CD4-positive, alpha-beta T cell treated with Interleukin-2 at 100 ng/mL for 4 hours (primary cell): ENCODE results near the gene ASTL.

Experiments
- DNase-seq: peaks from one replicate; pipeline ENCODE4 v3.0.0-alpha.2; 2020; ENCODE audit warnings: low spot score

Gene ASTL

DNA sequence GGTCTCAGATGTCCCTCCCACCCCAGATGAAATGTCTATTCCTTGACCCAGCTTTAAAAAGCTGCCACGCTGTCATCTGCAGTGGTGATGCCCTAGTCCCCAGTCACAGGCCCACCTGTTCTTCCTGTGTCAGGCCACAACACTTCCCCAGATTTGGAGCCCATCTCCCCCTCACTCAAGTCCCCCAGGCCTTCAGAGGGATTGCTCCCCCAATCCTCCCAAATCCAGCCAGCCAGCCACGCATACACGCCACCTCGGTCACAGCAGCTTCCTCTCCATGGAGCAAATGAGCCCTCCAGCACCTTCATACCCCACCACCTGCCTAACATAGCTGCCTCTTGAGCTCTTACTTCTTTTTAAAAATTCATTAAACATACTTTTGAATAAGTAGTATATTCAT lies 7.8 kb downstream of the ASTL start:
- DNase-seq = no peak

DNA sequence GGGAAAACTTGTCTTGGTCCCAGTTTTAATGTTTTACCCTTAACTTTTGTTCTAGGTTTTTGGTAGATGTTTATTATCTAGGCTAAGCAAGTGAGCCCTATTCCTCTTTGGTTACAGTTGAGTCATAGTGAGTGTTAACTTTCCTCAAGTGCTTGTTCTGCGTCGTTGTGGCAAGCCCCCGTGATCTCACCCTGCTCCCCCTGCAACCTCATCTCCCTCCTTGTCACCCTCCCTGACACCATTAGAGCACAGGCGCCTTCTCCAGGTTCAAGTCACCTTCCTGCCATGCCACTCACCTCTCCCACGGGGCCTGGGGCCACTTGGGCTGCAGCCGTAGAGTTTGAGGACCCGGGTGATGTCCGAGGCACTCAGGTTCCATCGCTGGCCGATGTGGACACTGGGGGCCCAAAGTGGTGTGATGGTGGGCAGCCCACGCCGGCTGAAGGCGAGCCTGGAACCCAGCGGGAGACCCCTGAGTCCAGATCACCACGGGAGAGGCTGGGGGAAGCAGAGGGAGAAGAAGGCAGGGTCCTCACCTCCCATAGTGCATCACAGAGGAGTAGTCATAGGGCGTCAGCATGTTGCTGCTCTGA lies 8.7 kb downstream of the ASTL start:
- no peak for DNase-seq

DNA sequence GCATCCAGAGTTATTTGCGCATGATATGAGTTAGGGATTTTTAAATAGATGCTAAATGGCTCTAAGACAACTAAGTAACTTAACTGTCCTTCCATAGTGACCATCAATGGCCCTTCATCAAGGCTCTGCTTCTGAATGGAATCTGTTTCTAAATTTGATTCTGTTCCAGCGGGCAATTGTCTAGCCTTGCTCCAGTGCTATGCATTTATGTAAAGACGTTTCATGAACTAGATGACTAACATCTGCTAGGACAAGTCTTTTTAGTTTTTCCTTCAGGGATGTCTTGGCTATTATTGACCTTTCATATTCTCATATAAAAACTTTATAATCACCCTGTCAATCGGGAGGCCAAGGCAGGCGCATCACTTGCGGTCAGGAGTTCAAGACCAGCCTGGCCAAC lies 9.8 kb downstream of the ASTL start:
- no peak for DNase-seq

DNA sequence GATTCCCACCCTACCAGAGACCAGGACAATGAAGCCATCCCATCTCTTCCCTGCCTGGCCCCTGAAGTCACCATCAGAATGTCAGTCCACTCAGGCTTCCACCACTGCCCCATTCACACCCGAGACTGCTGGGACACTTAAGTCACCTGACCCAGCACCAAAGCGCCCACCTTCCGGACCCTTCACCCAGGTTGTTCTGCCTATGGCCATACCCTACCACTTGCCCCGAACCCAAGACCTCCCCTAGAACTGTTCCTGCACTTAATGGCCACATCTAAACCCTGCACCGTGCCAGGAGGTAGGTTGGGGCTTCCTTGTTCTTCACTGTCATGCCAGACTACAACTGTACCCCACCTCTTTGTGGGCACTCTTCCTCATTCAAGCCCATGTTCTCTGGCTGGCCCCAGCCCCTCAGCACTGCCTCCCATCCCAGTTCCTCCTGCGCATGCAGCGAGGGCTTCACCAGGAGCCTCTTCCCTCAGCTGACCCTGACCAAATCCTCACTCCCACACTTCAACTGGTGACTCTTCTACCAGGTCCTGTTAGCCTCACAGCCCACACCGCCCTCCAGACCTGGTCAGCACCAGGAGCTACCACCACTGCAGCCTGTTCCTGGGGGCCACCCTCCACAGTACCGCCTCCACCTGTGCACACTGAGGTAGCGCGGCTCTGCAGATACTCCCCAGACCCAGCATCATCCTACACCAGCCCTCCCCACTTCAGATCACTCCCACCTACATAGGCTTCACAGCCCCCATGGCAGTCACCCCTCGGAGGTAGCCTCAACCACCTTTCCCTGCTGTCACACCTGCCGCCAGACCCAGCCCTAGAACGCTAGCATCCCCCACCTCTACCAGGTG lies 13.7 kb downstream of the ASTL start:
- no peak for DNase-seq

DNA sequence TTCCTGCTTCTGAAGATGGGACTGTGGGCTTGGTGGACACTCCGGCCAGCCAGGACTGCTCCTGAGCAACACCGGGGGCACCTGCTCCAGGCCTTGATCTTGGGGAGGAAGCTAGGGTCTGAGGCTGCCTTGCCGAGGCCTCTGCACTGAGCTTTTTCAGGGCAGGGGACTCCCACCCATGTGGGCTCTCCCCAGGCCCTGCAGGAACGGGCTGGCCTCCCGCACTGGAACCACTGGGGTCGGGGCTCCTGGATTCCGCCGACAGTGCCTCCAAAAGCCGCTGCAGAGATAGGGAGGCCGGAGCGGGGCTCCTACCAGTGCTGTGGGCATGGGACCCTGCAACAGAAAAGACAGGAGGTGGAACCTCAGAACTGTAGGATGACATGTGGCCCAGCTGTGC lies 14.4 kb downstream of the ASTL start:
- no peak for DNase-seq

DNA sequence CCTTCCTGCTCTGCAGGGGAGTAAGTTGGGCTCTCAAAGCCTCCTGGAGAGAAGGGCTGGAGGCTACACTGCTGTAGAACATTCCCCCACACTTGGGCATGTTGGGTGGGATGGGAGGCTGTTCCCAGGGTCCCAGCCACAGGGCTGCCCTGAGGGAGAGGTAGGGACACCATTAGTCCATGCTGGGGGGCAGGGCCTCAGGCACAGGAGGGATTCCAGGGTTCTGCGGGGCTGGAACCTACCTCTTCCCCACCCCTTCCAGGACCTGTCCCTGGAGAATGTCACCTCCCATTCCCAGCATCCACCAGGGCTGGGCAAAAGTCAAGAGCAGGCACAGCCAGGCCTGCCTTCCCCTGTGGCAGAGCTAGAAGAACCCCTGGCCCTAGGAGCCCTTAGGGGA lies 15.0 kb downstream of the ASTL start:
- DNase-seq = no peak

DNA sequence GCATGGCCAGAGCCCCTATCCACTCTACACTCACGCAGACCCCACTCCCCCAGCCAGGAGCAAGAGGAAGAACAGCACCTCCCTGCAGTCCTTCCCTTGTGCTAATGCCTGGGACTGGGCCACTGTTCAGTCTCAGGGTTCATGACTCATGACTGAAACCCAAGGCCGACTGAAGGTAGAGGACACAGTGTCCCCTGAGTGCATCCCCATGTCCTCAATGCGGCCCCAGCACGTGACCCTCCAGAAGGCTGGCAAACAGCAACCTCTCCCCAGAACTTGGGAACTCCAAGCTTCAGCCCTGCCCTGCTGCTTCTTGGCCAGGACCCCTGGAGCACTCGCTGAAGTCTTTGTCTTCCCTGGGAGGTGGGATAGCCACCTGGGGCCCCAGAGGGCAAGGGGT lies 15.9 kb downstream of the ASTL start:
- no peak for DNase-seq

DNA sequence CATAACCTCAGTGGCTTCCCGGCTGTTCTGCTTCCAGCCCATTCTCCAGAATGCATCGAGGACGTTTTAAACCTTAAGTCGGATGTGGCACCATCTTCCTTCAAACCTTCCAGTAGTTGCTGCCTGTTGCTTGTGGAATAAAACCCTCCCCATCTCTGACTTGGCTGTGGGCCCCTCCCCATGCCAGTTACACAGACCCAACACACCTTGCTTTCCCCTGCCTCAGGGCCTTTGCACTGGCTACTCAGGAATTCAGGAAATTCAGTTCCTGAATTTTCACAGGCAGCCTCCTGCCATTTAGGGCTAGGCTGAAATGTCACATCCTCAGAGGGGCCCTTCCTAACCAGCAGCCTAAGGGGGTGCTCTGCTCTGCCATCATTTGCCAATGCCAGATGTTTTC lies 16.9 kb downstream of the ASTL start:
- no peak for DNase-seq

DNA sequence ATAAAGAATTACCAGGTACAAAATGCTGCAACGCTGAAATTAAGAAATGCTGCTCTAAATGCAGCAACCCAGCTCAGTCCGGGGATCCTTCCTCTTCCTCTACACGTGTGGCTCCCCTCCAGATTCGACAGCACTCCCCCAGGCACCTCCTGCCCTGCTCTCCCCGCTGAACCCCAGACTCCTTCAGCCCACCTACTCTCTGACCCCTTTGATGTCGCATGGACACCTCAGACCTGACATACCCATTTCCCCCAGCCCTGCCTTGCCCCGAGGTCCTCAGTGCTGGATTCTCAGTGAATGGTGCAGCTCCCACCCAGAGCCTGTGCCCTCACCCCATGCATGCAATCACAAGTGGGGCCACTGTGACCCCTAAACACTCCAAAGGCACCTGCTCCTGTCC lies 17.3 kb downstream of the ASTL start:
- no peak for DNase-seq

DNA sequence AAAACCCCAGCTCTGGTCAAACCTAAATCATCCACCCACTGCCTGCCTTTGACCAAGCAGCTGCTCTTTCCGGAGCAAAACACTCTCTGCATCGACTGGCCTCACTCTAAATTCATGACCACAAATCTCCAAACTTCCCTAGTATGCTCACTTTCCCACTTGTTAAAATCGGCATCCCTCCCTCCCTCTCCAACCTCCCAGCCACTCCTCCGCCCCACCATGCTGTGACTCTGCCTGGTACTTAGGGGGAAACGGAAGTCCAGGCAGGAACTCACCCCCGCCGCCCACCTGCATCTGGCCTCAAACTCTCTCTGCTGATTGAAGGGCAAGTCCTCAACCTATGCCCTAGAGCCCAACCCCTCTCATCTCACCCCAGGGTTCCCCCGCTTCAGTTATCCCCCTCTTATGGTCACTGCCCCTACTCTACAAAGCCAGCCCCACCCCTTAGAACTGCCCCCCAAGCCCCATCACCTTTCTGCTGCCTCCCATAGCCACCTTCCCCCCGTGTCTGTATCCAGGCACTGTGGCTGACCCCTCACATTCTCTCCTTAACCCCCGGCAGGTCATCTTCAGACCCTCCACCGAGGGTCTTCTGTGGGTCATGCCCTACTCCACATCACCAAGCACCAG lies 18.1 kb downstream of the ASTL start:
- DNase-seq = no peak

DNA sequence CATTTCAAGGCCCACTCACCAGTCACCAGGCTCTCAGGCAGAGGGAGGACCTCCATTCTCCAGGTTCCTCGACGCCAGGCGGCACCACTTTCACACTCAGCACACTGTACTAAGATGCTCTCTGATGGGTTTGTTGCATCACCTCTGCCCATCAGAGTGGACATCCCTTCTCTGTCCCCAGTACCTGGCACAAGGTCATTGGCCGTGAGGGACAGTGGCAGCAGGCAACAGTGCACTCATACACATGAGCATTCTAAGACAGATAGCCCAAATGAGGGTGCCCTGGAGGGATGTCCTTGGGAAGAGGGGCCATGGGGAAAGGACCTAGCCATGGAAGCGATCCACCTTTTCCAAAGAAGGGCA lies 18.9 kb downstream of the ASTL start:
- no peak for DNase-seq

DNA sequence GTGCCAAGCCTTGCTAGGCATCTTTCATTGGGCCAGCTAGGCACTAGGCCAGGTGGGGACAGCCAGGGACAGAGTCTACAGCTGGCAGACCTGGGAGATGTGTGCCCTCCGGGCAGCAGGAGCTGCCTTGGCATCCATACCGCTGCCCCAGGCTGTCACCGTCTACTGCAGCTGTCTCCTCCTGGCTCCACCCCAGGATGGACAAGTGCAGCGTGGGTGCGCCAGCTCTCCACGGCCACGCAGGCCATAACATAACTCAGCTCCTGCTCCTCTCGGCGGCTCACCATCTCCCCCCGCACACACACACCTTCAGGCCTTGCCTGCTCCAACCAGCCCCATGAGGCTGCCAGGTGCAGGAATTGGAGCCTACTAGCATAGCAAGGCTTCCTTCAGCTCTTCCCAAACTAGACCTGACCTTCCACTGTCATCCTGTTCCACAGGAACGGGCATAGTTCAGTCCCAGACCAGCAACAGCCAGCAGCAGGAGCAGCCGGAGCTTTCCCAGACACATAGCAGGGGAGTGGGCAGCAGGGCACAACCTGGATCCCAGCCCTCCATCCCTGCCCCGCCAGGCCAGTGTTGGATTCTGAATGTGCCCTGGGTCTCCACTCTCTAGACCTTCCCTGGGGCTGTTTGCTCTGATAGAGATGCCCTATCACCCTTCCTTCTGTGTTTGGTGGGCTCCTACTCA lies 19.5 kb downstream of the ASTL start:
- DNase-seq = no peak

DNA sequence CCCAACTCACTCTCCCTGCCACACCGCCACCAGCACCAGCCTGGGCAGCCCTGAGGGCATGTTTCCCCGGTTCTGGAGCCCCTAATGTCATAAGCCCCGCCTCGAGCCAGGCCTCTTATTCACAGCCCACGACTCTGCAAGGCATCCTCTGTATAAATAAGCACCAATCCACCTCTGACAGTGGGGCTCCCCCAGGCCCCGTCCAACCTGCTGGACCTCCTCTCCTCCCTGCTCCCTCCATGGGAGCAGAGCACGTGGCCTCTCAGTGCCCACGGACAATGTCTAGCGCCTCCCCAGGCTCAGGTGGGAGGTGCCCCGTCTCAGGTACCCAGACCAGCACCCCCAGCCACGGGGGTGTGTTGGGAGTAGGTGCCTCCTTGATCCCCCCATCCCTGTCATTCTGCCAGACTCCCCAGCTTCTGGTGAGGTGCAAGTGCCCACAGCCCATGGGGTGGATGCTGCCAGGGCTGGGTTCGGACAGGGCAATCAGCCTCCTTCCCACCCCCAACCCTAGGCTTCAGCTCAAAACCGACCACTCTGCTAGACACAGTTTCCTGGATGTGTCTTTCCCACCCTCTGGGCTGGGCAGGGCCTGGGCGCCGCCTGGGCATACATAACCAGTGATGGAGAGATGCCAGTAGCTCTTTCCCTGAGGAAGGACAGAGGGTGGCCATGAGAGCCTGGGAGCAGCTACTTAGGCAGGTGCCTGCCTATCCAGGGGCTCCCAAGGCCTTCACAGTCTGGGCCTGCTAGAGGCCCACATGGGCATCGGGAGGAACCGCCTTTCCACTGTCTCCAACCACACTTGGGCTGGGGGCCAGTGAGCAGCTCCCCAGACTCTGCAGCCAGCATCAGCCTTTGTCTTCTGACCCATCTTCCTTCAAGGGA lies 20.4 kb downstream of the ASTL start:
- DNase-seq = no peak

DNA sequence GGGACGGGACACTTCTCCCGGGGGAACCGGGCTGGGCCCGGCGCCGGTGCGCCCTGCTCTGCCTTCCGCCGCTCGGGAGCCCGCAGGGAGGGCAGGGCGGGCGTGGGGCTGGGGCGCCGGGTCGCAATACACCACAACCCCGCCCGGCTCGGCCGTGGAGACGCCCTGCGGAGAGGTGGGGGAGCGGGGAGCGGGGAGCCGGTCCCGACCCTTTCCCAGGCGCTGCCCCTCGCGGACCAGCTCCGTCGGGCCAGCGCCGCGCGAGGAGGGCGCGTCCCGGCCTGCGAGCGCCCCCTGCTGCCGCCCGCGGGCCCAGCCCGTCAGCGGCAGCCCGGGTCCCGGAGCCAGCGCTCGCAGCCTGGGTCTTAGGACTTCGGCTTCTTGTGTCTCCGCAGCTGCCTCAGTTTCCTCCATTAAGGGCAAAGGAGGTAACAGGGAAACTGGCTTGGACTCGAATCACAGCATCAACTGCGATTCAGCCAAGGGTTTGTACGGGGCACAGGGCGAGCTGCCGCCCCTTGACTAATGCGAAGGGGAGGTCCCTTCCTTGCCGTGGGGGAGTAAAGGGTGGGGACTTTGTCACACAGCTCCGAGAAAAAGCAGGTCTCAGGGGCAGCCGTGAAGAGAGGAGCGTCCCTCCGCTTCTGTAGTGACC lies 21.3 kb downstream of the ASTL start:
- peak; percentile 54 for DNase-seq

DNA sequence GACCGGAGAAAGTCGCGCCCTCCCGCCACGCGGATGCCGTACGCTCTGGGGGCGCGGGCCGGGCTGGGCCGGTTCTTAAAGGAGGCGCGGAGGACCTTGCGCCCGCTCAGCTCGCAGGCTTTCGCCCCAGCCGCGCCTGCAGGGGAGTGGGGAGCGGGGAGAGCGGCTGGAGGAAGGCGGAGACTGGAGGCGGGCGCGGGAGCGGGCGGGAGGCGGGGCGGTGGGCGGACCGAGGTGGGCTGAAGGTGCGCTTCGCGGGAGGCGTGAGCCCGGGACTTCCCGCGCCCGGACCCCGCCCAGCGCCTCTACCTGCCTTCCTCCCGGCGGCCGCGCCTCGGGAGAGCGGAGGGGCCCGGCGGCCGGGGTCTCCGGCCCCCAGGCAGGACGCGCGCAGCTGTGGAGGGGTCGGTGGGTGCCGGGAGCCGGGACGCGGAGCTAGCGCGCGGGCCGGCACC lies 21.9 kb downstream of the ASTL start, which contains the start of gene ADRA2B:
Gene ADRA2B, minus strand, starts transcription at position 148 of the 455 bp plus-strand sequence. CDS start 422 bp downstream, outside the sequence.
- DNase-seq = peak; percentile 82

DNA sequence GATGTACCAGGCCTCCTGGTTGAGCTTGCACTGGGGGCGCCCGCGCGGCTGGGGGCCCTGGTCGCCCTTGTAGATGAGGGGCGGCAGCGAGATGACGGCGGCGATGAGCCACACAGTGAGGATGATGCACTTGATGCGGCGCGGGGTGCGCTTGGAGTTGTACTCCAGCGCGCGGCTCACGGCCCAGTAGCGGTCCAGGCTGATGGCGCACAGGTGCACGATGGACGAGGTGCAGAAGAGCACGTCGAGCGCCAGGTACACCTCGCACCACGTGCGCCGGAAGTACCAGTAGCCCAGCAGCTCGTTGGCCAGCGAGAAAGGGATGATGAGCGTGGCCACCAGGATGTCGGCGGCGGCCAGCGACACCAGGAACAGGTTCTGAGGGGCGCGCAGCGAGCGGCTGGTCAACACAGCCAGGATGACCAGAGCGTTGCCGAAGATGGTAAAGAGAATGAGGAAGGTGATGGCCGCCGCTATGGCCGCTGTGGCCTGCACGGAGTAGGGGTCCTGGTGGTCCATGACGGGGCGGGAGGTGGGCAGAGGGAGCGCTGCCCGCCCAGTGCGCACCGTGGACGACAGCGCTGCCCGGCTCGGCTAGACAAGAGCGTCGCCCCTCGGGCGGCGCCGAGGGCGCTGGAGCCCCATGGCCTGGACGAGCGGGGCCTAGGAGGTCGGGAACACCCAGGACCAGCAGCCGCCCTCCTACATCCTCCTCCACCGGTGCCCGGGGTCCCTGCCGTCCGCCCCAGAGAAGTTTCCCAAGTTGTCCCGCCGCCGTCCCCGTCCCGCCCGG lies 22.5 kb downstream of the ASTL start:
- no peak for DNase-seq

DNA sequence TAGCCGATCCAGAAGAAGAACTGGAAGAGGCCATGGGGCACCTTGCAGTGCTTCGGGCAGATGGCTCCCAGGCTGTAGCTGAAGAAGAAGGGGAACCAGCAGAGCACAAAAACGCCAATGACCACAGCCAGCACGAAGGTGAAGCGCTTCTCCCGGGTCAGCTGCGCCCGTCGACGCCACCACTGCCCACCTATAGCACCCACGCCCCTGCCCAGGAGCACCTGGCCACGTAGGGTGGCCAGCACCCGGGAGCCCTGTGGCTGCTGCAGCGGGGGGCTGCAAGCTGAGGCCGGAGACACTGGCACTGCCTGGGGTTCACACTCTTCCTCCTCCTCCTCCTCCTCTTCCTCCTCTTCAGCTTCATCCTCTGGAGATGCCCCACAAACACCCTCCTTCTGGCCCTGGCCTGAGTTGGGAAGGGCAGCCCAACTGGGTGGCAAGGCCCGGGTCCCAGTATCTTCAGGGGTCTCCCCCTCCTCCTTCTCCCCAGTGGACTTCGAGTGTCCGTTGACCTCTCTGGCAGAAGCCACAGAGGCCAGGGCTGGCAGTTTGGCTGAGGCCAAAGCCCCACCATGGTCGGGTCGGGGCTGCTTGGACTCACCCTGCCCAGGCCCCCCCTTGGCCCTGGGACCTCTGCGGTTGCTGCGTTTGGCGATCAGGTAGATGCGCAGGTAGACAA lies 23.3 kb downstream of the ASTL start:
- no peak for DNase-seq

DNA sequence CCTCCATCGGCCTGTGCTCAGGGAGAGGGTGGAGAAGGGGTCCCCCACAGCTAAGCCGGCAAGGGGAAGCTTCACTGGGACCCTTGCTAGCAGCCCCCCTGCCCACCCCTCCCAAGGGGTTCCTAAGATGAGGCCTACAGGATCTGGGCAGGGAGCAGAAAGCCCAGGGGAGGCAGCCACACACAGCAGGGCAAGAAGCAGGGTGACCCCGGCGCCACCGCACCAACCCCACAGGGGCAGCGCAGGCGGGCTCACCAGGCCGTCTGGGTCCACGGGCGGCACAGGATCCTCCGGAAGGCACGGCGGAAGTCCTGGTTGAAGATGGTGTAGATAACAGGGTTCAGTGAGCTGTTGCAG lies 23.8 kb downstream of the ASTL start:
- no peak for DNase-seq

DNA sequence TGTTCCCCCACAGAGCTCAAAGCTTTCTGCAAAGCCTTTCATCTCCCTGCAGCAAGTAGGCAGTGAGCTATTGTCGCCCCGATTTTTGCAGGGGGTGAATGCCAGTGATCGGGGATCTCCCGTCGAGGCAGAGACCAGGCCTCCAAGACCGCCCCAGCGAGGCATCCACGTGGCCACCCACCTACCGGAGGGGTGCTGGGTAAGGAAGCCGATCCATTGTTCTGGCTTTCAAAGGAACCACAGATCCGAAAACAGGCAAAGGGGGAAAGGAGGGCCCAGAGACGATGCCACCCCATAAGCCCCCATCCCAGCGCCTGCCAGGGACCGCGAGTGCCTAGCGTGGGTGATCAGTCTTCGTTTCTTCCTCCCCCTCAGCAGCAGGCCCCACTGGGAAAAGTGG lies 24.4 kb downstream of the ASTL start:
- no peak for DNase-seq

DNA sequence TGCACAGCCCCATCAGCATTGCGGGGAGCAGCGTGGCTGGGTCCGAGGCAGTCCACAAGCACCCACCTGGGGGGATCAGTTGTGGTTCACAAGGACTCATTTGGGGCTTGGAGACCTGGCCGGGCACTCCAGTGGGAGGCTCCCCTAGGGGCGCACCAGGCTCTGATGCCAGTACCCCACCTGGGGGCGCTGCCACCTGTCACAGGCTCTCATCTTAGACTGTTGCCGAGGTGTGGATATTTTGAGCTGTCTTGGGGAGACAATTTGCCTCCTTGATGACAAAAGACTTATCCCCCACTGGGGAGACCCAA lies 25.0 kb downstream of the ASTL start:
- no peak for DNase-seq
